NB4 (cell line): Measurements from ENCODE around the gene PKNOX2.
A peak's percentile ranks its signal among the peaks of the same experiment; 100 is the strongest.

Experiments
- DNase-seq: peaks from one replicate; pipeline ENCODE4 v3.0.0; 2010; ENCODE audit warnings: low read depth
- H3K4me3 ChIP-seq: one replicate; pipeline ENCODE4 v1.5.1; 2011; ENCODE audit warnings: mild to moderate bottlenecking, low read depth, low read length, moderate library complexity
- MYC ChIP-seq: IDR thresholded peaks from 2 replicates; pipeline ENCODE4 v1.6.1; 2011; ENCODE audit warnings: low read depth, low read length
- POLR2A ChIP-seq: IDR thresholded peaks from 2 replicates; pipeline ENCODE4 v1.6.1; 2011; ENCODE audit warnings: mild to moderate bottlenecking; ENCODE audit not compliant: insufficient read length; ENCODE audit errors: extremely low read depth
- TF ChIP-seq, protein P1 (sequence below): IDR thresholded peaks from one replicate; pipeline ENCODE4 v1.5.1; 2012; ENCODE audit warnings: low read depth, low read length
- TF ChIP-seq, protein P2 (sequence below): IDR thresholded peaks from 2 replicates; pipeline ENCODE4 v1.6.1; 2011; ENCODE audit warnings: low read depth, low read length

Gene PKNOX2

GRCh38 chr11:125173027-125173426, 8.5 kb downstream of the PKNOX2 start:
- H3K4me3 ChIP-seq = no peak overlapping the region
- DNase-seq = no peak
- TF ChIP-seq, protein P1, sequence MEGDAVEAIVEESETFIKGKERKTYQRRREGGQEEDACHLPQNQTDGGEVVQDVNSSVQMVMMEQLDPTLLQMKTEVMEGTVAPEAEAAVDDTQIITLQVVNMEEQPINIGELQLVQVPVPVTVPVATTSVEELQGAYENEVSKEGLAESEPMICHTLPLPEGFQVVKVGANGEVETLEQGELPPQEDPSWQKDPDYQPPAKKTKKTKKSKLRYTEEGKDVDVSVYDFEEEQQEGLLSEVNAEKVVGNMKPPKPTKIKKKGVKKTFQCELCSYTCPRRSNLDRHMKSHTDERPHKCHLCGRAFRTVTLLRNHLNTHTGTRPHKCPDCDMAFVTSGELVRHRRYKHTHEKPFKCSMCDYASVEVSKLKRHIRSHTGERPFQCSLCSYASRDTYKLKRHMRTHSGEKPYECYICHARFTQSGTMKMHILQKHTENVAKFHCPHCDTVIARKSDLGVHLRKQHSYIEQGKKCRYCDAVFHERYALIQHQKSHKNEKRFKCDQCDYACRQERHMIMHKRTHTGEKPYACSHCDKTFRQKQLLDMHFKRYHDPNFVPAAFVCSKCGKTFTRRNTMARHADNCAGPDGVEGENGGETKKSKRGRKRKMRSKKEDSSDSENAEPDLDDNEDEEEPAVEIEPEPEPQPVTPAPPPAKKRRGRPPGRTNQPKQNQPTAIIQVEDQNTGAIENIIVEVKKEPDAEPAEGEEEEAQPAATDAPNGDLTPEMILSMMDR = no peak
- TF ChIP-seq MYC (no peak), POLR2A (no peak)
- TF ChIP-seq, protein P2, sequence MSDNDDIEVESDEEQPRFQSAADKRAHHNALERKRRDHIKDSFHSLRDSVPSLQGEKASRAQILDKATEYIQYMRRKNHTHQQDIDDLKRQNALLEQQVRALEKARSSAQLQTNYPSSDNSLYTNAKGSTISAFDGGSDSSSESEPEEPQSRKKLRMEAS = no peak

- TF ChIP-seq, protein P1 = no peak
- TF ChIP-seq MYC (no peak), POLR2A (no peak)
- TF ChIP-seq, protein P2 = no peak
- H3K4me3 ChIP-seq = no peak overlapping the region
- no peak for DNase-seq
Measured at GRCh38 chr11:125173556-125173955, 9.0 kb downstream of the PKNOX2 start.

DNA sequence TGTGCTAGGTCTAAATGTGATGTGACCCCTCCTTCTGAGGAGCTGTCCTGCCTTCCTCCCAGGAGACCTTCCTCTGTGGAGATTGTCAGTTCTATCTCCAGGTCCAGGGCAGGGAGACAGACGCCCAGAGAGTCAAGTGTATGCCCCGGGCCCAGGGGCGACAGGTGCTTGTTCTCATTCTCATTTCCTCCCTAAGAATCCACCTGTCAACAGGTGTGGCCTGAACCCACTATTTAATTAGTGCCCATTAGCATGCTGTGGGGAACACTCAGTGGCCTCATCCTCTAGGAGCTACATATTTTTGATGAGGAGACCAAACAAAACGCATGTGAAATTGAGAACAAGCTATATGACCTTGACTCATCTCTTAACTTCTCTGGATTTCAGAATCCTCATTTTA, 9.5 kb downstream of the PKNOX2 start:
- no peak for DNase-seq
- TF ChIP-seq, protein P1 = no peak
- TF ChIP-seq POLR2A = no peak
- TF ChIP-seq MYC = no peak
- TF ChIP-seq, protein P2 = no peak
- H3K4me3 ChIP-seq = no peak overlapping the region

DNA sequence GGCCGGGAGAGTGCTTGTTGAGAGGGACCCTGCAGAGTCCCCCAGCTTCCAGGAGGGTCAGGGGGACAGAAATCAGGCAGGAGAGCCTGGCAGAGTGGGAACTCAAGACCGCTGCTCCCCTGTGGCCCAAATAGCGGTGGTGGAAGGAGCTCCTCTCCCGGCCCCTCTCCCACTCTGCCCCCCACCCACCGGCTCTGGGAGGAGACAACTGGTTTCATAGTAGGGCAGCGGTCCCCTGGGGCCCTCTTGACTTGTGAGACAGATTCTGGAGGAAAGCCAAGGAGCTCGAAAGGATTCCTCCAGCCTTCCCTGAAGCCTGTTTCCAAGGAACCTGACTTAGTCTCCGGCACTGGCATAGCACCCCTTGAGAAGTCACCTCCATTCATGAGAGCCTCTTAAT, 10.1 kb downstream of the PKNOX2 start:
- TF ChIP-seq, protein P1 = no peak
- no peak for TF ChIP-seq MYC
- TF ChIP-seq POLR2A = no peak
- TF ChIP-seq, protein P2 = no peak
- DNase-seq = no peak
- H3K4me3 ChIP-seq = no peak overlapping the region

GRCh38 chr11:125175166-125175565, 10.6 kb downstream of the PKNOX2 start:
- no peak overlapping the region for H3K4me3 ChIP-seq
- DNase-seq = no peak
- TF ChIP-seq, protein P1 = no peak
- TF ChIP-seq, protein P2 = no peak
- no peak for TF ChIP-seq MYC
- no peak for TF ChIP-seq POLR2A

DNA sequence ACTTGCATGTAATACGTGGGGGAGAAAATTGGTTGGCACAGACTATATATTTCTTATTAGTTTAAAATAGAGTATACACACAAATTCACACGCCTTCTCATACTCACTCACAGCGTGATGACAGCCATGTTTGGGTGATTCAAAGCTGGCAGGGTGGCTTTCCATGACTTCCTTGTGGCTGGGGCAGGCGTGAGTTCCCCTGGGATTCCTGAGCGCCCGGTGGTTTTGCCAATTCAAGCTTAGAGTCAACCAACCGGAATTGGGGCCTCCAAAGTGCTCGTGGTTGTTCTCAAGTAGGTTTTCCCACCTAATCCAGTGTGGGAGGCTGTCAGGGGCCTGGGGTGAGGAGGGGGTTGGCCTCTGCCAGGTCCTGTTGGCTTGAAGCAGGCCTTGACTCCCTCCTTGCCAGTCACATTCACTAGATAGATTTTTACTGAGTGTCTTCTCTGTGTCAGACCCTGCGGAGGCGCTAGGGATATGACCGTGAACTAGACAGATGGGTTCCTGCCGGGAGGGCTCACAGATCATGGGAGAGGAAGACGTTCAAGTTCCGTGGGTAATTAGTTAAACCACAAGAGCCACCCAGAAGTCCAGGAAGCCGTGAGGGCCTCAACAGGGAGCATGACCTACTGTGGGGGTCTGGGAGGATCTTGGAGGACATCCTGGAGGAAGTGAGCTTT, 11.5 kb downstream of the PKNOX2 start:
- peak; percentile 50 for DNase-seq

More for the DNA sequence above, 11.5 kb downstream of the PKNOX2 start:
- TF ChIP-seq, protein P2 = no peak
- TF ChIP-seq POLR2A (no peak), MYC (no peak)
- TF ChIP-seq, protein P1 = no peak
- H3K4me3 ChIP-seq = no peak overlapping the region
